CD4-positive, CD25-positive, alpha-beta regulatory T cell (primary cell): ENCODE results near the gene ZNF865. TPM values are rescaled to one million over a fixed set of nuclear protein-coding genes. Genes with fewer than 3 reads are reported as not detected.

Experiments used
- ATAC-seq, 2 donors: fragments of 150-1000 bp; cut with Tn5 transposase; one replicate each; pipeline ENCODE4 v1.10.0; 2021; ENCODE audit warnings: low read depth in 2 of 2, moderate number of reproducible peaks in 2 of 2, moderate library complexity in 1 of 2
- DNase-seq, 3 donors: peaks; one replicate each; pipeline versions ENCODE4 v3.0.0 to v3.0.0-alpha.2; 2012 to 2022; ENCODE audit warnings: mixed read lengths in 1 of 3
- H3K27ac ChIP-seq: one replicate; pipeline ENCODE4 v1.7.0; 2013; ENCODE audit warnings: mild to moderate bottlenecking, low read length; ENCODE audit not compliant: insufficient read depth, poor library complexity, severe bottlenecking
- H3K27me3 ChIP-seq: one replicate; pipeline ENCODE4 v1.7.0; 2013; ENCODE audit warnings: low read length; ENCODE audit not compliant: control insufficient read depth, insufficient read depth
- H3K36me3 ChIP-seq: one replicate; pipeline ENCODE4 v1.7.0; 2013; ENCODE audit warnings: mild to moderate bottlenecking, low read length, moderate library complexity; ENCODE audit not compliant: control insufficient read depth, insufficient read depth
- H3K4me1 ChIP-seq: 2 replicates; pipeline ENCODE4 v1.7.0; 2013; ENCODE audit warnings: mild to moderate bottlenecking, low read length; ENCODE audit not compliant: insufficient read depth, control insufficient read depth, poor library complexity, severe bottlenecking
- H3K4me3 ChIP-seq: one replicate; pipeline ENCODE4 v1.7.0; 2013; ENCODE audit warnings: low read depth, mild to moderate bottlenecking, low read length, moderate library complexity
- H3K9me3 ChIP-seq, 2 experiments: 1 replicate in 1 of 2; 2 replicates in 1 of 2; pipeline ENCODE4 v1.7.0; 2013; ENCODE audit warnings: low read length in 2 of 2, mild to moderate bottlenecking in 1 of 2, moderate library complexity in 1 of 2; ENCODE audit not compliant: control insufficient read depth in 2 of 2
- H3K27ac Mint-ChIP-seq, 3 donors: one replicate each; pipeline ENCODE4 v1.8.0; 2020 to 2022; ENCODE audit warnings: mild to moderate bottlenecking in 3 of 3, mixed read lengths in 3 of 3, moderate library complexity in 2 of 3
- H3K27me3 Mint-ChIP-seq: one replicate; pipeline ENCODE4 v1.8.0; 2022; ENCODE audit warnings: mild to moderate bottlenecking, mixed read lengths
- H3K36me3 Mint-ChIP-seq: one replicate; pipeline ENCODE4 v1.8.0; 2020; ENCODE audit warnings: mixed read lengths
- H3K4me1 Mint-ChIP-seq, 4 donors: one replicate each; pipeline ENCODE4 v1.8.0; 2020 to 2022; ENCODE audit warnings: mixed read lengths in 4 of 4, mild to moderate bottlenecking in 1 of 4
- H3K4me3 Mint-ChIP-seq, 4 donors: one replicate each; pipeline ENCODE4 v1.8.0; 2020 to 2022; ENCODE audit warnings: mild to moderate bottlenecking in 4 of 4, mixed read lengths in 4 of 4, moderate library complexity in 3 of 4
- H3K9me3 Mint-ChIP-seq, 7 donors: one replicate each; pipeline ENCODE4 v1.8.0; 2020 to 2022; ENCODE audit warnings: mixed read lengths in 7 of 7, mild to moderate bottlenecking in 3 of 7, moderate library complexity in 2 of 7
- polyA plus RNA-seq, 4 donors: library from polyadenylated mRNA; unstranded; fragments of 300-500 nt; fragmentation: Illumina TruSeq; gene quantifications; one replicate each; pipeline ENCODE4 v1.2.3, GENCODE V29; 2021
- total RNA-seq: library from RNA; stranded (reverse); gene quantifications from one replicate; pipeline ENCODE4 v1.2.3, GENCODE V29; 2022

ZNF865 gene
- total and polyA plus RNA-seq, 5 donors from 2014 or later = 0.05 to 12.8 (median 0.10) TPM

GRCh38 chr19:55611300-55611982 lies 6.0 kb downstream of the ZNF865 start:
- Mint-ChIP-seq H3K9me3 (peaks cover 0 to 2% (median 0%) of the 10 kb centered on the region in 7 donors), H3K27ac (peak overlapping the region in 1 of 3 donors; percentile 56), H3K4me3 (peak overlapping the region in 1 of 4 donors; percentile 41), H3K4me1 (peaks cover 12 to 61% (median 35%) of the 10 kb centered on the region in 4 donors), H3K27me3 (no peaks in the 10 kb centered on the region), H3K36me3 (peaks cover 33% of the 10 kb centered on the region)
- H3K27ac ChIP-seq = no peak overlapping the region
- H3K36me3 ChIP-seq = peaks cover 15% of the 10 kb centered on the region
- peaks cover 5% of the 10 kb centered on the region for H3K4me1 ChIP-seq
- DNase-seq (no peak), ATAC-seq (no peak)
- no peaks in the 10 kb centered on the region for H3K27me3 ChIP-seq
- no peaks in the 10 kb centered on the region for H3K9me3 ChIP-seq
- no peak overlapping the region for H3K4me3 ChIP-seq

- Mint-ChIP-seq H3K27me3 (no peaks in the 10 kb centered on the region), H3K4me3 (no peak overlapping the region), H3K36me3 (peaks cover 28% of the 10 kb centered on the region), H3K4me1 (peaks cover 6 to 56% (median 28%) of the 10 kb centered on the region in 4 donors), H3K9me3 (peaks cover 0 to 2% (median 0%) of the 10 kb centered on the region in 7 donors), H3K27ac (peak overlapping the region in 2 of 3 donors; percentile 21 to 79)
- H3K4me1 ChIP-seq = no peaks in the 10 kb centered on the region
- H3K27ac ChIP-seq = no peak overlapping the region
- DNase-seq = no peak
- no peaks in the 10 kb centered on the region for H3K27me3 ChIP-seq
- no peaks in the 10 kb centered on the region for H3K9me3 ChIP-seq
- peaks cover 15% of the 10 kb centered on the region for H3K36me3 ChIP-seq
- H3K4me3 ChIP-seq = no peak overlapping the region
- no peak for ATAC-seq
Measured at GRCh38 chr19:55611983-55612645, 6.7 kb downstream of the ZNF865 start.

- H3K4me3 Mint-ChIP-seq = no peak overlapping the region
- no peaks in the 10 kb centered on the region for H3K27me3 Mint-ChIP-seq
- Histone ChIP-seq H3K9me3 (no peaks in the 10 kb centered on the region), H3K36me3 (peaks cover 12% of the 10 kb centered on the region), H3K27me3 (no peaks in the 10 kb centered on the region), H3K4me1 (no peaks in the 10 kb centered on the region), H3K4me3 (no peak overlapping the region), H3K27ac (no peak overlapping the region)
- peaks cover 0 to 46% (median 24%) of the 10 kb centered on the region in 4 donors for H3K4me1 Mint-ChIP-seq
- ATAC-seq = no peak
- peaks cover 29% of the 10 kb centered on the region for H3K36me3 Mint-ChIP-seq
- H3K9me3 Mint-ChIP-seq = peaks cover 0 to 2% (median 0%) of the 10 kb centered on the region in 7 donors
- H3K27ac Mint-ChIP-seq = no peak overlapping the region
- no peak for DNase-seq
Measured at GRCh38 chr19:55613396-55613795, 7.9 kb downstream of the ZNF865 start.

- no peak for DNase-seq
- peaks cover 26% of the 10 kb centered on the region for H3K36me3 Mint-ChIP-seq
- no peaks in the 10 kb centered on the region for H3K27me3 Mint-ChIP-seq
- H3K4me3 Mint-ChIP-seq = no peak overlapping the region
- peaks cover 0 to 2% (median 0%) of the 10 kb centered on the region in 7 donors for H3K9me3 Mint-ChIP-seq
- H3K4me1 Mint-ChIP-seq = peaks cover 0 to 40% (median 22%) of the 10 kb centered on the region in 4 donors
- H3K4me1 ChIP-seq = no peaks in the 10 kb centered on the region
- no peaks in the 10 kb centered on the region for H3K27me3 ChIP-seq
- H3K9me3 ChIP-seq = no peaks in the 10 kb centered on the region
- peaks cover 12% of the 10 kb centered on the region for H3K36me3 ChIP-seq
- H3K27ac Mint-ChIP-seq = no peak overlapping the region
- no peak for ATAC-seq
- no peak overlapping the region for H3K4me3 ChIP-seq
- no peak overlapping the region for H3K27ac ChIP-seq
Measured at GRCh38 chr19:55613930-55614710, 8.7 kb downstream of the ZNF865 start.

- Mint-ChIP-seq H3K27me3 (no peaks in the 10 kb centered on the region), H3K4me3 (no peak overlapping the region), H3K4me1 (peaks cover 0 to 38% (median 19%) of the 10 kb centered on the region in 4 donors), H3K9me3 (peaks cover 0 to 2% (median 0%) of the 10 kb centered on the region in 7 donors), H3K27ac (no peak overlapping the region), H3K36me3 (peaks cover 18% of the 10 kb centered on the region)
- DNase-seq (no peak), ATAC-seq (no peak)
- H3K9me3 ChIP-seq = no peaks in the 10 kb centered on the region
- no peak overlapping the region for H3K27ac ChIP-seq
- H3K4me3 ChIP-seq = no peak overlapping the region
- no peaks in the 10 kb centered on the region for H3K27me3 ChIP-seq
- H3K4me1 ChIP-seq = no peaks in the 10 kb centered on the region
- H3K36me3 ChIP-seq = peaks cover 4% of the 10 kb centered on the region
Measured at GRCh38 chr19:55614711-55615542, 9.5 kb downstream of the ZNF865 start.

- no peaks in the 10 kb centered on the region for H3K9me3 ChIP-seq
- ATAC-seq = no peak
- no peaks in the 10 kb centered on the region for H3K36me3 ChIP-seq
- no peak overlapping the region for H3K27ac ChIP-seq
- Mint-ChIP-seq H3K4me3 (no peak overlapping the region), H3K9me3 (peaks cover 0 to 2% (median 0%) of the 10 kb centered on the region in 7 donors), H3K27ac (no peak overlapping the region), H3K27me3 (no peaks in the 10 kb centered on the region), H3K36me3 (peaks cover 18% of the 10 kb centered on the region), H3K4me1 (peaks cover 0 to 38% (median 17%) of the 10 kb centered on the region in 4 donors)
- no peaks in the 10 kb centered on the region for H3K4me1 ChIP-seq
- H3K27me3 ChIP-seq = no peaks in the 10 kb centered on the region
- no peak for DNase-seq
- H3K4me3 ChIP-seq = no peak overlapping the region
Measured at GRCh38 chr19:55615543-55616394, 10.3 kb downstream of the ZNF865 start.
